Measurements from ENCODE around the gene PROS1.

DNA sequence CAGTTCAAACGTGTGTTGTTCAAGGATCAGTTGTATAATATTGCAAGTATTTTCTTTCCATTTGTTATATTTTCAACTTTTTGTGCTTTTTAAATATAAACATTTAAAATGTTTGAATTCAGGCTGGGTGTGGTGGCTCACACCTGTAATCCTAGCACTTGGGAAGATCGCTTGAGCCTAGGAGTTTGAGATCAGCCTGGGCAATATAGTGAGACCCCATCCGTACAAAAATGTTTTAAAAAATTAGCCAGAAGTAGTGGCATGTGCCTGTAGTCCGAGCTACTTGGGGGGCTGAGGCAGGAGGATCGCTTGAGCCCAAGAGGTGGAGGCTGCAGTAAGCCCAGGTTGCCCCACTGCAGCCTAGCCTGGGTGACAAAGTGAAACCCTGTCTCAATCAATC is 10.9 kb upstream of the PROS1 start:
- TF ChIP-seq ESRRA (IDR thresholded peaks at IDR 0.05; ENCODE audit: borderline replicate concordance, low read length) (no peak), CTCF (IDR thresholded peaks at IDR 0.05) (no peak), JUN (IDR thresholded peaks at IDR 0.05) (no peak), HDAC2 (IDR thresholded peaks at IDR 0.05) (no peak), TFCP2L1 (CRISPR knock-in tag; IDR thresholded peaks at IDR 0.05) (no peak), POLR2A (IDR thresholded peaks at IDR 0.05; ENCODE audit: low read length) (no peak), CEBPB (IDR thresholded peaks at IDR 0.05) (no peak), EHMT2 (IDR thresholded peaks at IDR 0.05; ENCODE audit: low read depth) (no peak), NPAS2 (CRISPR knock-in tag; IDR thresholded peaks at IDR 0.05; ENCODE audit: borderline replicate concordance) (no peak), CBX8 (IDR thresholded peaks at IDR 0.05) (no peak), REST (IDR thresholded peaks at IDR 0.05) (no peak), EP300 (IDR thresholded peaks at IDR 0.05) (no peak)
